ENCODE results near the gene GSTCD. TPM values are rescaled to one million over a fixed set of nuclear protein-coding genes. Genes with fewer than 3 reads are reported as not detected.
"Not testable (repeated sequence)": the region's sequence is repeated elsewhere in the genome, so short reads cannot be mapped to it uniquely, and the experiment has no call there.

GSTCD gene
- total RNA-seq, 4 donors from 2014 or later = 8.2 to 19.6 (median 11.4) TPM

DNA sequence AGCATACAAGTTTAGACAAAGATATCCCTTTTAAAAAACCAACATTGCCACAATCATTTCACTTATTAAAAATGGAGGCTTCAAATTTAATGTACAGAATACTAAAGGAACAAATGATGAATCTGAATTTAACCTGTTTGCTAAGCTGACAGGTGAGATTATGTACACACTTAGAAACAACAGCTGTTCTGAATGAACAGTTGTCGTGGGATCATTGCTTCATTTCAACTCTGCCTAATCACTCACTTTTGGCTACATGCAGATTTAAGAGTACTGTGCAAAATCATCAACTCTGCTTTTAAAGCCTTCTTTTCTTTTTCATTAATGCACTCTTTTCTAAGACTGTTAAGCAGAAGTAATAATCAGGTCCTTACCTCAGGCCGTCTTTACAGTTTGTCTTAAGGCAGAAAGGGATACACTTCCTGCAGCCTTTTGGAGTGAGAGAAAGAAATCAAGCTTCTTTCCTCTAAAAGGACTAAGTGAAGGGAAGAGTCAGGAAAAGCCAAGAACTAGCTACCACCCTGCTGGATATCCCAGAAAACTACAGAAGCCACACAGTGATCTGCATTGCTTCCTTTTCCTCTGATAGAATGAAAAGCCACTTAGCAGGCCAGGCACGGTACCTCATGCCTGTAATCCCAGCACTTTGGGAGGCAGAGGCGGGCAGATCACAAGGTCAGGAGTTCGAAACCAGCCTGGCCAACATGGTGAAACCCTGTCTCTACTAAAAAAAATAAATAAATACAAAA, 132.0 kb downstream of the GSTCD start:
- H3K27ac ChIP-seq = no peak overlapping the region
- H3K27me3 ChIP-seq = no peaks in the 10 kb centered on the region
- H3K36me3 ChIP-seq = peaks cover 28% of the 10 kb centered on the region
- no peak overlapping the region for H3K4me3 ChIP-seq
- WGBS = 90% methylated on average over 5 of the region's 5 CpGs
- no peak for DNase-seq (ENCODE audit: low spot score in 2 of 2)
- H3K4me1 ChIP-seq = no peaks in the 10 kb centered on the region
- TF ChIP-seq POLR2A (IDR thresholded peaks at IDR 0.05) (no peak), EP300 (IDR thresholded peaks at IDR 0.05) (no peak), POLR2AphosphoS5 (IDR thresholded peaks at IDR 0.05) (no peak)
- TF ChIP-seq, protein P1, sequence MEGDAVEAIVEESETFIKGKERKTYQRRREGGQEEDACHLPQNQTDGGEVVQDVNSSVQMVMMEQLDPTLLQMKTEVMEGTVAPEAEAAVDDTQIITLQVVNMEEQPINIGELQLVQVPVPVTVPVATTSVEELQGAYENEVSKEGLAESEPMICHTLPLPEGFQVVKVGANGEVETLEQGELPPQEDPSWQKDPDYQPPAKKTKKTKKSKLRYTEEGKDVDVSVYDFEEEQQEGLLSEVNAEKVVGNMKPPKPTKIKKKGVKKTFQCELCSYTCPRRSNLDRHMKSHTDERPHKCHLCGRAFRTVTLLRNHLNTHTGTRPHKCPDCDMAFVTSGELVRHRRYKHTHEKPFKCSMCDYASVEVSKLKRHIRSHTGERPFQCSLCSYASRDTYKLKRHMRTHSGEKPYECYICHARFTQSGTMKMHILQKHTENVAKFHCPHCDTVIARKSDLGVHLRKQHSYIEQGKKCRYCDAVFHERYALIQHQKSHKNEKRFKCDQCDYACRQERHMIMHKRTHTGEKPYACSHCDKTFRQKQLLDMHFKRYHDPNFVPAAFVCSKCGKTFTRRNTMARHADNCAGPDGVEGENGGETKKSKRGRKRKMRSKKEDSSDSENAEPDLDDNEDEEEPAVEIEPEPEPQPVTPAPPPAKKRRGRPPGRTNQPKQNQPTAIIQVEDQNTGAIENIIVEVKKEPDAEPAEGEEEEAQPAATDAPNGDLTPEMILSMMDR (IDR thresholded peaks at IDR 0.05) = no peak
- no peaks in the 10 kb centered on the region for H3K9me3 ChIP-seq

DNA sequence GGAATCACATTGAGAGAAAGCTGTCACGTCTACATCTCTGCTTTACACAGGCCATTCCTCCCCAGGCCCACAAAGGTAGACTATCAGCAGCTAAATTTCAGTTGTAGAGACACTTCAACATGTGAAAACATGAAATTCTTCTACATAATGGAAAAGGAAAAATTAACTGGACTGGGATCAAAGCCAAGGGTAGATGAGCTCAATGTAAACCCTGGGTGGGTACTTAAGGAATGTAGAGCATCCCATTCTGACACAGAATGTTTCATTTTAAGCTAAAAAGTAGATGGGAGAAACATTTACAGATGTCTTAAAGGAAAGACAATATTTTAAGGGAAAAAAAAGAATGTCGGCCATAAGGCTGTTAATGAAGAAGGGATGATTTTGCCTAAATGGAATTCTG, 135.4 kb downstream of the GSTCD start:
- WGBS = 80% methylated on average over 2 of the region's 2 CpGs
- no peaks in the 10 kb centered on the region for H3K9me3 ChIP-seq
- no peaks in the 10 kb centered on the region for H3K4me1 ChIP-seq
- H3K4me3 ChIP-seq = no peak overlapping the region
- H3K27ac ChIP-seq = no peak overlapping the region
- H3K27me3 ChIP-seq = no peaks in the 10 kb centered on the region
- TF ChIP-seq EP300 (IDR thresholded peaks at IDR 0.05) (no peak), POLR2AphosphoS5 (IDR thresholded peaks at IDR 0.05) (no peak), POLR2A (IDR thresholded peaks at IDR 0.05) (no peak)
- TF ChIP-seq, protein P1 (IDR thresholded peaks at IDR 0.05) = no peak
- DNase-seq (ENCODE audit: low spot score in 2 of 2) = no peak
- peaks cover 7% of the 10 kb centered on the region for H3K36me3 ChIP-seq

DNA sequence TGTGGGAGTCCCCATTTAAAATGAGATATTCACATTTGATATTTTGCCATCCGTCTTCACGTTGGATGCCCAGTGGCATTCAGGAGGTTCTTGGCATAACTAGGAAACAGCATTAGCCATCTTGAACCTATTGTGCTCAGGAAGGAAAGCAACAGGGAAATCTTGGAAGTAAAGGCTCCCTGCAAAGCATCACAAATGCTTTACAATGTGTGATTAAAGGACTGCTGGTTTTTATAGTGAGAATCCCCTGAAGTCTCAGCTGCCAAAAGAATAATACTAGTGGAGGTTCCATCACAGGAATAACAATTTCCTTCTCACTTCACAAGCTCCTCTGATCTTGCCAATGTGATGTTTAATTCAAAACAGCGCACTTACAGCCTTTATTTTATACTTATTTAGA, 137.0 kb downstream of the GSTCD start:
- no peak overlapping the region for H3K27ac ChIP-seq
- H3K27me3 ChIP-seq = no peaks in the 10 kb centered on the region
- WGBS = 72% methylated on average over 3 of the region's 3 CpGs
- no peak overlapping the region for H3K4me3 ChIP-seq
- DNase-seq (ENCODE audit: low spot score in 2 of 2) = no peak
- no peaks in the 10 kb centered on the region for H3K4me1 ChIP-seq
- peaks cover 7% of the 10 kb centered on the region for H3K36me3 ChIP-seq
- TF ChIP-seq POLR2A (IDR thresholded peaks at IDR 0.05) = no peak
- TF ChIP-seq EP300 (IDR thresholded peaks at IDR 0.05) = no peak
- TF ChIP-seq, protein P1 (IDR thresholded peaks at IDR 0.05) = no peak
- TF ChIP-seq POLR2AphosphoS5 (IDR thresholded peaks at IDR 0.05) = no peak
- H3K9me3 ChIP-seq = no peaks in the 10 kb centered on the region

DNA sequence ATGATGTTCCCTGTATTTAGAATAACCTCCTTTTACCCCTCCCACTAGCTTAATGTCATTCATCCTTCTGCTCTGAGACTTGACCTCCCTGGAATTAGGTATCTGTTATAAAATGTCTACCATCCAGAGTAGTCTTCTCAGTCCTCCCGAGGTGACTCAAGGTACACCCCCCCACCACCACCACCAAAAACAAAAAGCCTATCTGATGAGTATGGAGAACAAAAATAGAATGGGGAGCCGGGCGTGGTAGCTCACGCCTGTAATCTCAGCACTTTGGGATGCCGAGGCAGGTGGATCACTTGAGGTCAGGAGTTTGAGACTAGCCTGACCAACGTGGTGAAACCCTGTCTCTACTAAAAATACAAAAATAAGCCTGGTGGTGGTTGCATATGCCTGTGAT, 139.8 kb downstream of the GSTCD start:
- H3K9me3 ChIP-seq; DNase-seq (ENCODE audit: low spot score in 2 of 2); H3K4me3 ChIP-seq; H3K4me1 ChIP-seq; H3K27me3 ChIP-seq; H3K36me3 ChIP-seq; H3K27ac ChIP-seq: not testable (repeated sequence)
- WGBS = 93% methylated on average over 6 of the region's 6 CpGs

DNA sequence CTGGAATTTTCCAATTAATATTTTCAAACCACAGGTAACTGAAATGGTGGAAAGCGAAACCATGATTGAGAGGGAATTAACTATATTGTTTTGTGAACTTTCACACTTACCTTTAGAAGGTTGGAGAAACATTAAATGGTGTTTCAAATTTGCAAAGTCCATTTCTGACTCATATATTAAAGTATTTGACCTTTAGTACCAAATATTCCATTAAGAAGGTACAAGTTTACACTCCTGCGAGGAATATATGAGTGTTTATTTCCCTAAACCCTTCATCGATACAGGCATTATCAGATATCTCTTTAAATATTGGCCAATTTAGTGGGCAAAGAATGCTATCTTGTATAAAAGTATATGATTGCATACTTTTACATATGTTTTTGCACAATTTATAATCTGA, 142.6 kb downstream of the GSTCD start:
- Histone ChIP-seq H3K4me1 (no peaks in the 10 kb centered on the region), H3K27ac (no peak overlapping the region), H3K27me3 (no peaks in the 10 kb centered on the region), H3K9me3 (no peaks in the 10 kb centered on the region), H3K4me3 (no peak overlapping the region), H3K36me3 (no peaks in the 10 kb centered on the region)
- TF ChIP-seq POLR2AphosphoS5 (IDR thresholded peaks at IDR 0.05) (no peak), EP300 (IDR thresholded peaks at IDR 0.05) (no peak), POLR2A (IDR thresholded peaks at IDR 0.05) (no peak)
- TF ChIP-seq, protein P1 (IDR thresholded peaks at IDR 0.05) = no peak
- 96% methylated on average over 3 of the region's 3 CpGs for WGBS
- DNase-seq (ENCODE audit: low spot score in 2 of 2) = no peak

DNA sequence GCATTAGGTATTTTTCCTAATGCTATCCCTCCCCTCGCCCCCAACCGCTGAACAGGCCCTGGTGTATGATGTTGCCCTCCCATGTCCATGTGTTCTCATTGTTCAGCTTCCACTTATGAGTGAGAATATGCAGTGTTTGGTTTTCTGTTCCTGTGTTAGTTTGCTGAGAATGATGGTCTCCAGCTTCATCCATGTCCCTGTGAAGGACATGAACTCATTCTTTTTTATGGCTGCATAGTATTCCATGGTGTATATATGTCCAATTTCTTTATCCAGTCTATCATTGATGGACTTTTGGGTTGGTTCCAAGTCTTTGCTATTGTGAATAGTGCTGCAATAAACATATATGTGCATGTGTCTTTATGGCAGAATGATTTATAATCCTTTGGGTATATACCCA, 143.6 kb downstream of the GSTCD start:
- H3K4me3 ChIP-seq; H3K4me1 ChIP-seq; H3K27me3 ChIP-seq; H3K27ac ChIP-seq; H3K36me3 ChIP-seq; H3K9me3 ChIP-seq; DNase-seq (ENCODE audit: low spot score in 2 of 2): not testable (repeated sequence)
- 84% methylated on average over 2 of the region's 2 CpGs for whole genome bisulfite sequencing
